BLaER1 (cell line): Measurements from ENCODE around the gene NIP7.
A peak's percentile ranks its signal among the peaks of the same experiment; 100 is the strongest.
"Not testable (repeated sequence)": the region's sequence is repeated elsewhere in the genome, so short reads cannot be mapped to it uniquely, and the experiment has no call there.

Experiments used
- H3K27ac ChIP-seq: shearing (Covaris generic); formaldehyde crosslinking; 2 replicates; pipeline ENCODE4 v1.8.1; 2022
- H3K27me3 ChIP-seq: shearing (Covaris generic); formaldehyde crosslinking; 2 replicates; pipeline ENCODE4 v1.8.1; 2022
- H3K36me3 ChIP-seq: shearing (Covaris generic); formaldehyde crosslinking; 2 replicates; pipeline ENCODE4 v1.8.1; 2022
- H3K4me1 ChIP-seq: shearing (Covaris generic); formaldehyde crosslinking; 2 replicates; pipeline ENCODE4 v1.8.1; 2022
- H3K4me2 ChIP-seq: shearing (Covaris generic); formaldehyde crosslinking; 2 replicates; pipeline ENCODE4 v1.8.1; 2022
- H3K4me3 ChIP-seq: shearing (Covaris generic); formaldehyde crosslinking; 2 replicates; pipeline ENCODE4 v1.8.1; 2022
- H3K9ac ChIP-seq: shearing (Covaris generic); formaldehyde crosslinking; 2 replicates; pipeline ENCODE4 v1.8.1; 2022
- H3K9me3 ChIP-seq: shearing (Covaris generic); formaldehyde crosslinking; 2 replicates; pipeline ENCODE4 v1.8.1; 2022
- H4K20me1 ChIP-seq: shearing (Covaris generic); formaldehyde crosslinking; 2 replicates; pipeline ENCODE4 v1.8.1; 2022
- Cebpa-rat ChIP-seq: shearing (Covaris generic); IDR thresholded peaks from 2 replicates; pipeline ENCODE4 v1.8.1; 2022

Gene NIP7

DNA sequence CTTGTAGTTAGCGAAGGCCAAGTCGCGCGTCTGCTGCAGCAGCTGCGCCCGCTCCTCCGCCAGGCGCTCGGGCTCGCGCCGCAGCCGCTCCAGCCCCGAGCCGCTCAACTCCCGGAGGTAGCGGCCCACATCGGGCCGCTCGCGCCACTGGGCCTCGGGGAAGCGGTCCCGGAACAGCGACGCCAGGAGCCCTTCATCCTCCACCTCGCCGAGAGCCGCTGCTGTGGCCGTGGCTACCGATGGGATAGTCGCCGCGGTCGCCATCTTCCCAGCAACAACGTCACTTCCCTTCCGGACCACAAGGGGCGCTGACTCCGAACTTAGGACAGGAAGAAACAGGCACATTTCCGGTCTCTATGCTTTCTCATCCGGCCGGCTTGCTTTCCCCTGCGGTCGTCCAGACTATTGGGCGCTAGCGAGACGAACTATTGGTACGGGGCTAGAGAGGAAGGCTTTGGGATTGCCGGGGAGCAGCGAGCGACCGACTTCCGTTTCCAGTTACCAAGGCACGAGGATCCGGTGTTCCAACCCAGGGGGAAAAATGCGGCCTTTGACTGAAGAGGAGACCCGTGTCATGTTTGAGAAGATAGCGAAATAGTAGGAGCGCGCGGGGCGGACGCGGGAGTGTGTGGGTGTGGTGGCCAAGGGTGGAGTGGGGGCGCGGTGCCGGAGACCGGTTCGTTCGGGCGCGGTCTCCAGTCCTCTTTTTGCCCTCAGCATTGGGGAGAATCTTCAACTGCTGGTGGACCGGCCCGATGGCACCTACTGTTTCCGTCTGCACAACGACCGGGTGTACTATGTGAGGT is at the start of gene NIP7, which contains the start of gene COG8:
NIP7 (plus strand) TSS at position 484 of the 806 bp plus-strand sequence; CDS start at position 542, 58 bp downstream.
COG8 (minus strand) TSS at position 276 of the 806 bp plus-strand sequence; CDS start at position 264, 12 bp downstream.
- Histone ChIP-seq H4K20me1 (peaks cover 19% of the 10 kb centered on the region; the same call in 1 of the 2 replicates), H3K36me3 (peaks cover 67% of the 10 kb centered on the region), H3K9me3 (no peaks in the 10 kb centered on the region), H3K4me3 (peak within 1 kb of the TSS; percentile 86), H3K4me1 (peaks cover 44% of the 10 kb centered on the region), H3K9ac (peak within 1 kb of the TSS; percentile 90), H3K27ac (peak within 1 kb of the TSS; percentile 98), H3K4me2 (peak within 1 kb of the TSS; percentile 98), H3K27me3 (no peaks in the 10 kb centered on the region)
- no peak for TF ChIP-seq Cebpa-rat

DNA sequence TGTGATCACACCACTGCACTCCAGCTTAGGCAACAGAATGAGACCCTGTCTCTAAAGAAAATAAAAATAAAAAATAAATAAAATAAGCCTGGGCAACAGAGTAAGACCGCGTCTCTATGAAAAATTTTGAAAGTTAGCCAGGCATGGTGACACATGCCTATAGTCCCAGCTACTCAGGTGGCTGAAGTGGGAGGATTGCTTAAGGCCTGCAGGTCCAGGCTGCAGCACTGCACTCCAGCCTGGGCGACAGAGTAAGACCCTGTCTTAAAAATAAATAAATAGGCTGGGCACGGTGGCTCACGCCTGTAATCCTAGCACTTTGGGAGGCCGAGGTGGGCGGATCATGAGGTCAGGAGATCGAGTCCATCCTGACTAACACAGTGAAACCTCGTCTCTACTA is 47.9 kb upstream of the NIP7 start:
- H3K27me3 ChIP-seq, H3K9ac ChIP-seq, H3K4me1 ChIP-seq, H3K9me3 ChIP-seq, H4K20me1 ChIP-seq, H3K27ac ChIP-seq, H3K4me2 ChIP-seq, H3K4me3 ChIP-seq: not testable (repeated sequence)
- peaks cover 41% of the 10 kb centered on the region for H3K36me3 ChIP-seq

DNA sequence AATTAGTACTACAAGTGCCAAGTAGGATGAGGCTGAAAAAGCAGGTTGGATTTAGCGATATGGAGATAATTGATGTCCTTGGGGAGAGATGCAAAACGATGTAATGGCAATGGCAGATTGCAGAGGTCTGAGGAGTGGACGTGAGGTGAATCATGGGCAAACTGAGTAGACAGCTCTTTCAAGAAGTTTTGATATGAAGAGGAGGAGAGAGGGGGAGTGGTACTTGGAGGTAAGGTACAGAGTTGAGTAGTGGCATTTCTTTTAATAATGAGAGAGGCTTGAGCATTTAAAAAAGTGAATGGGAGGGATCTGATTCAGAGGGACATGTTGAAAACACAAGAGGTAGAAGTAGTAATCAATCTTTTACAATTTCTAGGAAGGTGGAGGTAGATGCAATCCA is 46.2 kb upstream of the NIP7 start:
- Histone ChIP-seq H3K27me3 (no peaks in the 10 kb centered on the region), H3K36me3 (peaks cover 32% of the 10 kb centered on the region), H3K4me3 (no peak overlapping the region), H3K27ac (no peak overlapping the region), H3K4me1 (no peaks in the 10 kb centered on the region), H3K9ac (no peak overlapping the region), H3K4me2 (no peak overlapping the region), H4K20me1 (no peaks in the 10 kb centered on the region), H3K9me3 (no peaks in the 10 kb centered on the region)
- no peak for TF ChIP-seq Cebpa-rat

DNA sequence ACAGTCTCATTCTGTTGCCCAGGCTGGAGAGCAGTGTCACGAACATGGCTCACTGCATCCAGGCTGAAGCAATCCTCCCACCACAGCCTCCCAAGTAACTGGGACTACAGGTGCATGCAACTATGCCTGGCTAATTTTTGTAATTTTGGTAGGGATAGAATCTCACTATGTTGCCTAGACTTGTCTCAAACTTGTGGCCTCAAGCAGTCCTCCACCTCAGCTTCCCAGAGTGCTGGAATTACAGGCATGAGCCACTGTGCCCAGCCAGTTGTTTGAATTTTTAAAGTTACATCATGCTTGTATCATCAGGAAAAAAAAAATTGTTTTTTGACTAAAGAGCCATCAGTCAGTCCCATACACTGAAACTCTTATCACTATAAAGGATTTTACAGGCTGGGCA is 45.5 kb upstream of the NIP7 start:
- peaks cover 29% of the 10 kb centered on the region for H3K36me3 ChIP-seq
- H3K9ac ChIP-seq = no peak overlapping the region
- no peak overlapping the region for H3K4me2 ChIP-seq
- TF ChIP-seq Cebpa-rat = no peak
- no peak overlapping the region for H3K4me3 ChIP-seq
- no peaks in the 10 kb centered on the region for H4K20me1 ChIP-seq
- no peaks in the 10 kb centered on the region for H3K27me3 ChIP-seq
- no peaks in the 10 kb centered on the region for H3K9me3 ChIP-seq
- H3K27ac ChIP-seq = no peak overlapping the region
- no peaks in the 10 kb centered on the region for H3K4me1 ChIP-seq

DNA sequence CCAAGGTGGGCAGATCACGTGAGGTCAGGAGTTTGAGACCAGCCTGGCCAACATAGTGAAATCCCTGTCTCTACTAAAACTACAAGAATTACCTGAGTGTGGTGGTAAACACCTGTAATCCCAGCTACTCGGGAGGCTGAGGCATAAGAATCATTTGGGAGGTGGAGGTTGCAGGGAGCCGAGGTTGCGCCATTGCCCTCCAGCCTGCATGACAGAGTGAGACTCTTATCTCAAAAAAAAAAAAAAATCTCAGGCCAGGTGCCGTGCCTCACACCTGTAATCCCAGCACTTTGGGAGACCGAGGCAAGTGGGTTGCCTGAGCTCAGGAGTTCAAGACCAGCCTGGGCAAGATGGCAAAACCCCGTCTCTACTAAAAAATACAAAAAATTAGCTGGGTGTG is 42.8 kb upstream of the NIP7 start:
- not testable (repeated sequence) for H3K4me3 ChIP-seq, H3K9me3 ChIP-seq, H3K9ac ChIP-seq, H3K27me3 ChIP-seq, H3K4me1 ChIP-seq, H3K27ac ChIP-seq, H3K4me2 ChIP-seq, H4K20me1 ChIP-seq
- H3K36me3 ChIP-seq = peaks cover 42% of the 10 kb centered on the region

DNA sequence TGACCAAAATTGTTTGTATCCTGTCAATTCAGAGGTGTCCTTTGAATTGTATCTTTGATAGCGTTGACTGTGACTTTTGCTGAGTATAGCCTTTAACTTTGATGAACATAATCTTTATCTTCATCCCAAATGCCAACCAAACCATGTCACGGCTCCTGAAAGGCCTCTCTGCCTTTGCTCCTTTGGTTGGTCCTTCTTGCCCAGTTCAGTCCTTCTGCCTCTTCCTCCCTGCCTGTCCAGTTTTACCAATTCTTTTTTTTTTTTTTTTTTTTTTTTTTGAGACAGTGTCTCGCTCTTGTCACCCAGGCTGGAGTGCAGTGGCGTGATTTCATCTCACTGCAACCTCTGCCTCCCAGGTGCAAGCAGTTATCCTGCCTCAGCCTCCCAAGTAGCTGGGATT is 41.3 kb upstream of the NIP7 start:
- H3K9me3 ChIP-seq = no peaks in the 10 kb centered on the region

DNA sequence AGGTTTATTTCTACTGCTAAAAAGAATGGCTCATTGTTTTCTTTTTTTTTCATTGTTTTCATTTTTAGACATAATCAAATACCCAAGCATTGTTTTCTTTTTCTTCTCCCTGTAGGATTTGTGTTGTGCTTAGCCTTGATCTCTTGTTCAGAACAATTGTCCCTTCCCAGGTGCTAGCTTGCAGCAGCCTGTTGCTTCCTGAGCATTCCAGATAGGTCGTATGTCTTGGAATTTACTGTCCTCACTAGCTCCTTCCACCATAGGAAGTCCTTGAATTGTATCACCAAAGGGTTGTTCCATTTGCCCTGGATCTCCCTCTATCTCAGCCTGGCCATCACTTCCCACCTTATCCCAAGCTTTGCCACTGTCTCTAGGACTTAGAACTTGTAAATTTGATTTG is 38.4 kb upstream of the NIP7 start:
- Histone ChIP-seq H4K20me1 (no peaks in the 10 kb centered on the region), H3K9ac (no peak overlapping the region), H3K9me3 (no peaks in the 10 kb centered on the region), H3K36me3 (peaks cover 50% of the 10 kb centered on the region), H3K4me3 (no peak overlapping the region), H3K4me1 (peaks cover 7% of the 10 kb centered on the region), H3K4me2 (no peak overlapping the region), H3K27ac (no peak overlapping the region), H3K27me3 (no peaks in the 10 kb centered on the region)
- TF ChIP-seq Cebpa-rat = no peak

More for the DNA sequence above, 41.3 kb upstream of the NIP7 start:
- no peaks in the 10 kb centered on the region for H4K20me1 ChIP-seq
- peaks cover 7% of the 10 kb centered on the region for H3K4me1 ChIP-seq
- H3K36me3 ChIP-seq = peaks cover 48% of the 10 kb centered on the region
- H3K27ac ChIP-seq = no peak overlapping the region
- no peaks in the 10 kb centered on the region for H3K27me3 ChIP-seq
- no peak for TF ChIP-seq Cebpa-rat
- no peak overlapping the region for H3K9ac ChIP-seq
- H3K4me2 ChIP-seq = no peak overlapping the region
- H3K4me3 ChIP-seq = no peak overlapping the region

DNA sequence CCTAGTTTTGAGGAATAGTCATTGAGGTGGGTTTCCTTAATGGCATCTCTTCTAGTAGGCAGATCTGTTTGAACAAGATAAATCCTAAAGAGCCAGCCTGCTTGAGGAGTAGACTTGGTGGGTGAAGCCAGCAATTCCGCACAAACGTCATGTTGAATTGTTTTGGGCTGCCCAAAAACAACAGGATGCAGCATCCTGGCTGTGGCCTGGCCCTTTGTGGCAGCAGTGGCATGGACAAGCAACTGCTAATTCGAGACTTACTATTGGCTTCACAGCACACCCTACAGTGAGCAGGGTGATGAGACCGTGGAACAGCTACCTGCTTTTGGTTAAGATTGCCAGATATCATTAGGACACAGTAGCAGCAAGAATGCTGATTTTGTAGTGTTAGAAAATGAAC is 37.7 kb upstream of the NIP7 start:
- Histone ChIP-seq H3K36me3 (peaks cover 43% of the 10 kb centered on the region), H3K4me3 (no peak overlapping the region), H3K4me2 (no peak overlapping the region), H4K20me1 (no peaks in the 10 kb centered on the region), H3K9me3 (no peaks in the 10 kb centered on the region), H3K27me3 (no peaks in the 10 kb centered on the region), H3K27ac (no peak overlapping the region), H3K4me1 (peaks cover 7% of the 10 kb centered on the region), H3K9ac (no peak overlapping the region)
- no peak for TF ChIP-seq Cebpa-rat

DNA sequence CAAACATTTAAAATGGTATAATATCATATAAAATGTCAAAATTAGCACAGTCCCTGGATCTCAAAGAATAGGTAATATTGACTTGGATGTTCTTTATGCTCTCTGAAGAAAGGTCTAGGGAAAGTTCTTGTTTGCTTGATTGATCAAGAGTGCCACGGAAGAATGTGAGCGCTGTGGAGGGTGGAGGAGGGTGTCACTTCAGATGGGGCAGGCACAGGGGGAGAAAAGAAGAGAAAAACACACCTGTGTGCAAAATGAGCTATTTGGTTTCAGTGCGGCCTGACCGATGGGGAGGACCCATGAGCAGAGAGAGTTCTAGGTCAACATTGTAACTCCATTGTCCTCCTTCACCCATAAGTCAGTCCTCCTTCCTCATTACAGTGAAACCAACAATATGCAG is 37.3 kb upstream of the NIP7 start:
- peaks cover 40% of the 10 kb centered on the region for H3K36me3 ChIP-seq
- no peaks in the 10 kb centered on the region for H4K20me1 ChIP-seq
- peak overlapping the region; percentile 15; the same call in 1 of the 2 replicates for H3K4me2 ChIP-seq
- no peak overlapping the region for H3K27ac ChIP-seq
- TF ChIP-seq Cebpa-rat = no peak
- no peaks in the 10 kb centered on the region for H3K27me3 ChIP-seq
- H3K9ac ChIP-seq = no peak overlapping the region
- H3K4me3 ChIP-seq = no peak overlapping the region
- peaks cover 7% of the 10 kb centered on the region for H3K4me1 ChIP-seq
- H3K9me3 ChIP-seq = no peaks in the 10 kb centered on the region

DNA sequence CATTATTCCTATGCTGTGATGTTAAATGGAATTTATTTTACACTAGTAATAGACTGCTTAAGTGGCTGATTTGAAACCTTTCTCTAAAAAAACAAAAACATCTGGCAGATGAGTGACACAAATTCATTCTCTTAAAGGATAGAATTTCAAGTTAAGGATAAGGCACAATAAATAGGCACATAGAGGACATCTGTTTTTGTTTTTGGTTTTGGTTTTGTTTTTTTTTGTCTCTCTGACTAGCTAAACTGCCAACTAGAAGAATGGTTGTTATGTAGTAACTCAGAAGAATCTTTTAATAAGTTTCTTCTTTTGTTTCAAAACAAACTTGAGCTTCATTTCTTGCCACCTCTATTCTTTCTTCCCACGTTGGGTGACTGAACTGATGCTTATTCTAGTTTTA is 33.5 kb upstream of the NIP7 start:
- no peak overlapping the region for H3K27ac ChIP-seq
- no peak overlapping the region for H3K9ac ChIP-seq
- H4K20me1 ChIP-seq = no peaks in the 10 kb centered on the region
- no peak overlapping the region for H3K4me2 ChIP-seq
- no peak for TF ChIP-seq Cebpa-rat
- H3K9me3 ChIP-seq = no peaks in the 10 kb centered on the region
- H3K4me3 ChIP-seq = no peak overlapping the region
- no peaks in the 10 kb centered on the region for H3K27me3 ChIP-seq
- H3K36me3 ChIP-seq = peaks cover 17% of the 10 kb centered on the region
- H3K4me1 ChIP-seq = peaks cover 13% of the 10 kb centered on the region

DNA sequence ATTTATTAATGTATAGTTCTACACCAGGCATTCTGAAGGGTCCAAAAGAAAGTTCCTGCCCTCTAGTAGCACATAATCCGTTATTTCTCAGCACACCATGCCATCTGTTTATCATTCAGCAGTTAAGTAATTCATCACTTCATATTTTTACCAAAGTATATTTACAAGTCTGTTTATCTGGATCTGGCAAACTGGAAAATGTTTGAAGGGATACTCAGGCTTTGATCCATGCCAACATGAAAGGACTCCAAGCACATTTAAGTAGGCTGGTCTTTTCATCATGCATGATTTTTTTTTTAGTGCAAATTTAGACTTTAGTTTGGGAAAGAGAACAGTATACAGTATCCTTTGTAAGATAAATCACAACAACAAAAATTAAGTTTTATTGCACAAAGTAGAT is 32.5 kb upstream of the NIP7 start:
- Histone ChIP-seq H3K27ac (no peak overlapping the region), H3K4me2 (no peak overlapping the region), H3K9me3 (no peaks in the 10 kb centered on the region), H3K4me3 (no peak overlapping the region), H4K20me1 (peaks cover 8% of the 10 kb centered on the region), H3K9ac (no peak overlapping the region), H3K27me3 (no peaks in the 10 kb centered on the region), H3K36me3 (0 out of 2 replicates have a peak, but pooled peaks cover 9% of the 10 kb centered on the region), H3K4me1 (peaks cover 14% of the 10 kb centered on the region)
- TF ChIP-seq Cebpa-rat = no peak
